Measurements from ENCODE around the gene PKN1.

DNA sequence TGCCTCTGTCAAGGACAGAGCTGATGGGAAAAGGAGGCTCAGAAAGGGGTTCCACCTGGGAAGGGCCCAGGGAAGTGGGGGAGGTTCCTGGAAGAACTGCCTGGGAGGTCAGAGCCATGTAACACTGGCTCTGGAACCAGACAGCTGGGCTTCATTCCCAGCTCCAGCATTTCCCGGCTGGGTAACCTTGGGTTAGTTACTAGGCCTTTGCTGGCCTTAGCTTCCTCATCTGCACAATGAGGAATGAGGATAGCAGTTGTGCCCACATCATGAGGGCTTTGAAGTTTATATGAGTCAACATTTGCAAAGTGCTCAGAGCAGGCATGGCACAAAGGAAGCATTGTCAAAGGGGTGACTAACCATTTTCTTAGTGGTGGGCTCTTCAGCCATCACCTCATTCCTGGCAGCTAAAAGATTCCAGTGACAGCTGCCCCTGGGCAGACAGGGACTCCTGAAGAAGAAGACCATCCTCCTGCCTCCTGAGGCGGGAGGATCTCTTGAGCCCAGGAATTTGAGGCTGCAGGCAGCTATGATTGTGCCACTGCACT lies 86.8 kb downstream of the PKN1 start:
- TF ChIP-seq, protein P1, sequence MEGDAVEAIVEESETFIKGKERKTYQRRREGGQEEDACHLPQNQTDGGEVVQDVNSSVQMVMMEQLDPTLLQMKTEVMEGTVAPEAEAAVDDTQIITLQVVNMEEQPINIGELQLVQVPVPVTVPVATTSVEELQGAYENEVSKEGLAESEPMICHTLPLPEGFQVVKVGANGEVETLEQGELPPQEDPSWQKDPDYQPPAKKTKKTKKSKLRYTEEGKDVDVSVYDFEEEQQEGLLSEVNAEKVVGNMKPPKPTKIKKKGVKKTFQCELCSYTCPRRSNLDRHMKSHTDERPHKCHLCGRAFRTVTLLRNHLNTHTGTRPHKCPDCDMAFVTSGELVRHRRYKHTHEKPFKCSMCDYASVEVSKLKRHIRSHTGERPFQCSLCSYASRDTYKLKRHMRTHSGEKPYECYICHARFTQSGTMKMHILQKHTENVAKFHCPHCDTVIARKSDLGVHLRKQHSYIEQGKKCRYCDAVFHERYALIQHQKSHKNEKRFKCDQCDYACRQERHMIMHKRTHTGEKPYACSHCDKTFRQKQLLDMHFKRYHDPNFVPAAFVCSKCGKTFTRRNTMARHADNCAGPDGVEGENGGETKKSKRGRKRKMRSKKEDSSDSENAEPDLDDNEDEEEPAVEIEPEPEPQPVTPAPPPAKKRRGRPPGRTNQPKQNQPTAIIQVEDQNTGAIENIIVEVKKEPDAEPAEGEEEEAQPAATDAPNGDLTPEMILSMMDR (IDR thresholded peaks at IDR 0.05; ENCODE audit: insufficient read depth, low read length), result no peak
- TF ChIP-seq POLR2AphosphoS5 (IDR thresholded peaks at IDR 0.05; ENCODE audit: low read depth) (no peak), REST (IDR thresholded peaks at IDR 0.05; ENCODE audit: insufficient replicate concordance, low read depth) (no peak), SPI1 (IDR thresholded peaks at IDR 0.05; ENCODE audit: borderline replicate concordance, low read depth) (no peak), GABPA (IDR thresholded peaks at IDR 0.05; ENCODE audit: low read depth) (no peak)

All from HL-60 (cell line).